A673 (cell line): ENCODE measurements around the gene KDM4B.

Source experiments
- EZH2 ChIP-seq: fragments of 200-600 bp; sonication (generic); IDR thresholded peaks from 2 replicates; pipeline ENCODE4 v1.6.1; 2017; ENCODE audit warnings: borderline replicate concordance, low read depth, mild to moderate bottlenecking, mixed read lengths, antibody characterized with exemption, low read length; ENCODE audit not compliant: poor library complexity, severe bottlenecking
- TF ChIP-seq, protein P1 (sequence below): fragments of 300-800, 200-600 bp; sonication (generic); conservative IDR thresholded peaks from 2 replicates; pipeline ENCODE4 v1.5.1; 2017; ENCODE audit warnings: low read depth, mild to moderate bottlenecking, antibody characterized with exemption, low read length, moderate library complexity, mixed read lengths

DNA sequence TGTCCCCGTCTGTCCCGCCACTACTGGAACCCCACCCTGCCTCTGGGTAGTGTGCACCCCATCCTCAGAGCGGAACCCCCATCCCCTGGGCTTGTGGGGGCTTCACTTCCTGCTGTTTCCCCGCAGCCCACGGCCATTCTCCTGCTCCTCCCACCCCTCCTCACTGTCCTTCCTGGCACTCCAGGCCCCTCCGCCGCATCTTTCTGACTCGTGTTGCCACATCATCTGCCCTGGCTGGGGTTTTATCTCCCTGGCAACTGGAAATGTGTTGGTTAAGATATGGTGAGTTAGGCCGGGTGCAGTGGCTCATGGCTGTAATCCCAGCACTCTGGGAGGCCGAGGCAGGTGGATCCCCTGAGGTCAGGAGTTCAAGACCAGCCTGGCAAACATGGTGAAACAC, 37.3 kb downstream of the KDM4B start:
- TF ChIP-seq, protein P1, sequence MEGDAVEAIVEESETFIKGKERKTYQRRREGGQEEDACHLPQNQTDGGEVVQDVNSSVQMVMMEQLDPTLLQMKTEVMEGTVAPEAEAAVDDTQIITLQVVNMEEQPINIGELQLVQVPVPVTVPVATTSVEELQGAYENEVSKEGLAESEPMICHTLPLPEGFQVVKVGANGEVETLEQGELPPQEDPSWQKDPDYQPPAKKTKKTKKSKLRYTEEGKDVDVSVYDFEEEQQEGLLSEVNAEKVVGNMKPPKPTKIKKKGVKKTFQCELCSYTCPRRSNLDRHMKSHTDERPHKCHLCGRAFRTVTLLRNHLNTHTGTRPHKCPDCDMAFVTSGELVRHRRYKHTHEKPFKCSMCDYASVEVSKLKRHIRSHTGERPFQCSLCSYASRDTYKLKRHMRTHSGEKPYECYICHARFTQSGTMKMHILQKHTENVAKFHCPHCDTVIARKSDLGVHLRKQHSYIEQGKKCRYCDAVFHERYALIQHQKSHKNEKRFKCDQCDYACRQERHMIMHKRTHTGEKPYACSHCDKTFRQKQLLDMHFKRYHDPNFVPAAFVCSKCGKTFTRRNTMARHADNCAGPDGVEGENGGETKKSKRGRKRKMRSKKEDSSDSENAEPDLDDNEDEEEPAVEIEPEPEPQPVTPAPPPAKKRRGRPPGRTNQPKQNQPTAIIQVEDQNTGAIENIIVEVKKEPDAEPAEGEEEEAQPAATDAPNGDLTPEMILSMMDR = no peak
- no peak for TF ChIP-seq EZH2
